Spinal cord (tissue), 10 donors: ENCODE measurements around the gene OR2AT4. TPM values are rescaled to one million over a fixed set of nuclear protein-coding genes. Genes with fewer than 3 reads are reported as not detected.
"Not testable (repeated sequence)": the region's sequence is repeated elsewhere in the genome, so short reads cannot be mapped to it uniquely, and the experiment has no call there.

Source experiments
- DNase-seq, 6 donors: peaks; one replicate each; pipeline versions ENCODE4 v3.0.0 to v3.0.0-alpha.2; 2013 to 2015; ENCODE audit warnings: low spot score in 6 of 6, low read depth in 4 of 6
- H3K27ac ChIP-seq: one replicate; pipeline ENCODE4 v1.5.1; 2013; ENCODE audit warnings: low read depth, low read length, control low read depth
- H3K27me3 ChIP-seq: one replicate; pipeline ENCODE4 v1.6.1; 2013; ENCODE audit warnings: low read length; ENCODE audit not compliant: control insufficient read depth, insufficient read depth
- H3K36me3 ChIP-seq: one replicate; pipeline ENCODE4 v1.6.1; 2013; ENCODE audit warnings: low read length; ENCODE audit not compliant: control insufficient read depth, insufficient read depth
- H3K4me1 ChIP-seq: one replicate; pipeline ENCODE4 v1.6.1; 2013; ENCODE audit warnings: low read length; ENCODE audit not compliant: control insufficient read depth, insufficient read depth
- H3K4me3 ChIP-seq: one replicate; pipeline ENCODE4 v1.5.1; 2013; ENCODE audit warnings: low read depth, low read length, control low read depth
- H3K9me3 ChIP-seq: one replicate; pipeline ENCODE4 v1.6.1; 2013; ENCODE audit warnings: low read length; ENCODE audit not compliant: control insufficient read depth, insufficient read depth
- WGBS: methylation state at CpG from one replicate; pipeline ENCODE4 v1.1.5; 2013; ENCODE audit warnings: missing lambda C conversion rate; ENCODE audit not compliant: insufficient coverage; 5-methylcytosine and 5-hydroxymethylcytosine counted together
- polyA plus RNA-seq, 2 donors: library from polyadenylated mRNA; unstranded; fragments of 120-200 nt; gene quantifications; one replicate each; pipeline ENCODE4 v1.2.1, GENCODE V29; 2013; ENCODE audit not compliant: insufficient read length in 2 of 2
- total RNA-seq, 2 donors: library from RNA; depleted of rRNA in 1 of 2; stranded (reverse); fragments of 120-200 nt in 1 of 2; fragments of >200 nt in 1 of 2; gene quantifications; one replicate each; pipeline versions ENCODE4 v1.2.3 to v1.2.4, GENCODE V29; 2013 to 2014
- donor health status: healthy.

Gene OR2AT4
- total and polyA plus RNA-seq, 4 donors: under 0.01 to 0.10 (median 0.04) TPM

GRCh38 chr11:75105462-75105925 lies 8.8 kb upstream of the OR2AT4 start:
- Histone ChIP-seq H3K27me3 (no peaks in the 10 kb centered on the region), H3K36me3 (no peaks in the 10 kb centered on the region), H3K4me3 (no peak overlapping the region), H3K9me3 (peaks cover 3% of the 10 kb centered on the region), H3K4me1 (no peaks in the 10 kb centered on the region), H3K27ac (no peak overlapping the region)
- 38% methylated on average over 7 of the region's 9 CpGs for WGBS
- DNase-seq: peak in 1 of 6 donors; percentile 5

GRCh38 chr11:75103380-75104026 lies 6.8 kb upstream of the OR2AT4 start:
- Histone ChIP-seq H3K4me3 (no peak overlapping the region), H3K4me1 (no peaks in the 10 kb centered on the region), H3K9me3 (no peaks in the 10 kb centered on the region), H3K27me3 (no peaks in the 10 kb centered on the region), H3K36me3 (no peaks in the 10 kb centered on the region), H3K27ac (no peak overlapping the region)
- DNase-seq: no peak
- WGBS: 88% methylated on average over 2 of the region's 5 CpGs

GRCh38 chr11:75101424-75102128 lies 4.9 kb upstream of the OR2AT4 start:
- Histone ChIP-seq H3K4me3 (no peak overlapping the region), H3K36me3 (no peaks in the 10 kb centered on the region), H3K9me3 (no peaks in the 10 kb centered on the region), H3K27me3 (no peaks in the 10 kb centered on the region), H3K4me1 (no peaks in the 10 kb centered on the region), H3K27ac (no peak overlapping the region)
- DNase-seq: no peak
- 100% methylated on average over 3 of the region's 8 CpGs for WGBS

- Histone ChIP-seq H3K36me3 (no peaks in the 10 kb centered on the region), H3K4me1 (no peaks in the 10 kb centered on the region), H3K27ac (no peak overlapping the region), H3K27me3 (no peaks in the 10 kb centered on the region), H3K9me3 (no peaks in the 10 kb centered on the region), H3K4me3 (no peak overlapping the region)
- WGBS: 54% methylated on average over 3 of the region's 3 CpGs
- DNase-seq: no peak
Measured at GRCh38 chr11:75100314-75100713, 3.6 kb upstream of the OR2AT4 start.

GRCh38 chr11:75099635-75100034 lies 3.0 kb upstream of the OR2AT4 start:
- WGBS: no CpG with 5 or more reads among the region's 1 CpG
- H3K36me3 ChIP-seq: no peaks in the 10 kb centered on the region

GRCh38 chr11:75098835-75099439 lies 2.3 kb upstream of the OR2AT4 start:
- not testable (repeated sequence) for H3K27me3 ChIP-seq, H3K4me1 ChIP-seq, H3K4me3 ChIP-seq, H3K36me3 ChIP-seq, H3K9me3 ChIP-seq, DNase-seq, H3K27ac ChIP-seq
- 93% methylated on average over 14 of the region's 22 CpGs for whole genome bisulfite sequencing

More at GRCh38 chr11:75099635-75100034, 3.0 kb upstream of the OR2AT4 start:
- Histone ChIP-seq H3K9me3 (no peaks in the 10 kb centered on the region), H3K27ac (no peak overlapping the region), H3K27me3 (no peaks in the 10 kb centered on the region), H3K4me1 (no peaks in the 10 kb centered on the region), H3K4me3 (no peak overlapping the region)
- DNase-seq: no peak

- H3K27me3 ChIP-seq, H3K4me1 ChIP-seq, DNase-seq, H3K36me3 ChIP-seq, H3K27ac ChIP-seq, H3K4me3 ChIP-seq, H3K9me3 ChIP-seq: not testable (repeated sequence)
- 96% methylated on average over 19 of the region's 21 CpGs for WGBS
Measured at GRCh38 chr11:75098181-75098580, 1.5 kb upstream of the OR2AT4 start.

- Histone ChIP-seq H3K27ac (no peak overlapping the region), H3K4me1 (no peaks in the 10 kb centered on the region), H3K9me3 (no peaks in the 10 kb centered on the region), H3K4me3 (no peak overlapping the region), H3K36me3 (no peaks in the 10 kb centered on the region), H3K27me3 (no peaks in the 10 kb centered on the region)
- WGBS: no CpG with 5 or more reads among the region's 2 CpGs
- DNase-seq: no peak
Measured at GRCh38 chr11:75097173-75097557, 489 bp upstream of the OR2AT4 start.

GRCh38 chr11:75094382-75094781 lies 2.3 kb downstream of the OR2AT4 start:
- not testable (repeated sequence) for H3K9me3 ChIP-seq, H3K4me1 ChIP-seq, H3K27me3 ChIP-seq, H3K4me3 ChIP-seq, DNase-seq, H3K36me3 ChIP-seq, H3K27ac ChIP-seq
